Left lung (tissue), 14 donors: ENCODE measurements around the gene CFHR4. TPM values are rescaled to one million over a fixed set of nuclear protein-coding genes. Genes with fewer than 3 reads are reported as not detected.
A peak's percentile ranks its signal among the peaks of the same experiment; 100 is the strongest.
"Not testable (repeated sequence)": the region's sequence is repeated elsewhere in the genome, so short reads cannot be mapped to it uniquely, and the experiment has no call there.

ENCODE experiments used
- ATAC-seq: fragments of 200-7000 bp; cut with Tn5 transposase; one replicate; pipeline ENCODE4 v1.9.1; 2020; ENCODE audit warnings: moderate library complexity
- DNase-seq, 4 donors: peaks; one replicate each; pipeline ENCODE4 v3.0.0-alpha.2; 2013 to 2020
- H3K27ac ChIP-seq, 2 donors: fragments of 200-600 bp; sonication (generic) in 1 of 2; one replicate each; pipeline versions ENCODE4 v1.5.0 to v1.8.0; 2020 to 2021
- H3K27me3 ChIP-seq, 2 donors: fragments of 200-600 bp; sonication (generic) in 1 of 2; one replicate each; pipeline versions ENCODE4 v1.5.0 to v1.8.0; 2020 to 2021
- H3K36me3 ChIP-seq, 2 donors: fragments of 200-600 bp; sonication (generic) in 1 of 2; one replicate each; pipeline versions ENCODE4 v1.5.0 to v1.8.0; 2020 to 2021
- H3K4me1 ChIP-seq, 2 donors: fragments of 200-600 bp; one replicate each; pipeline ENCODE4 v1.8.0; 2021
- H3K4me3 ChIP-seq, 2 donors: fragments of 200-600 bp; sonication (generic) in 1 of 2; one replicate each; pipeline versions ENCODE4 v1.5.0 to v1.8.0; 2020 to 2021; ENCODE audit warnings: mild to moderate bottlenecking in 1 of 2
- H3K9me3 ChIP-seq, 2 donors: fragments of 200-600 bp; sonication (generic) in 1 of 2; one replicate each; pipeline versions ENCODE4 v1.5.0 to v1.8.0; 2020 to 2021
- intact Hi-C, 2 donors: fragments of 100-400 bp; cut with DNase I; formaldehyde crosslinking; loops; one replicate each; pipeline versions ENCODE4 v1.11.2 to v1.14.2; 2022
- long read RNA-seq, 12 donors: library from polyadenylated mRNA in 2 of 12; unstranded in 2 of 12; transcript quantifications; one replicate each; pipeline ENCODE4 v2.0.0 and lab custom pipeline, GENCODE V29; 2019 to 2026
- polyA plus RNA-seq, 6 donors: library from polyadenylated mRNA; unstranded; fragments of 120-200 nt; gene quantifications; one replicate each; pipeline ENCODE4 v1.2.1, GENCODE V29; 2013; ENCODE audit not compliant: insufficient read length in 6 of 6
- total RNA-seq, 2 donors: library from RNA; stranded (reverse); fragmentation: NEBNext Ultra II Directional; extraction: Animal tissue kit (Norgen Biotek cat#: 25700); gene quantifications; one replicate each; pipeline ENCODE4 v1.2.1, GENCODE V29; 2021
- TF ChIP-seq, protein P1 (sequence below), 2 donors: fragments of 200-600 bp; sonication (generic) in 1 of 2; IDR thresholded peaks; one replicate each; pipeline versions ENCODE4 v1.5.0 to v1.8.0; 2021; ENCODE audit warnings: antibody characterized with exemption in 2 of 2
- donor health status: DM: no; HTN: yes; CAD: no.
- donor health status: DM: no; HTN: no; CAD: no.

CFHR4 gene
- total RNA-seq = not detected
- polyA plus RNA-seq = under 1 TPM in 3 of 6 donors, not detected in 3; 0.09 to 0.43 (median 0.11) TPM
- long read RNA-seq, donor 1 = 0 reads
- long read RNA-seq, donor 2 = 0 reads
- long read RNA-seq, donor 3 = 0 reads
- long read RNA-seq, donor 4 = 0 reads
- long read RNA-seq, donor 5 = 0 reads
- long read RNA-seq, donor 6 = 0 reads
- long read RNA-seq, donor 7 = 0 reads
- long read RNA-seq, donor 8 = 0 reads
- long read RNA-seq, donor 9 = 0 reads
- long read RNA-seq, donor 10 = 0 reads
- long read RNA-seq, donor 11 = 0 reads
- long read RNA-seq, donor 12 = 0 reads

DNA sequence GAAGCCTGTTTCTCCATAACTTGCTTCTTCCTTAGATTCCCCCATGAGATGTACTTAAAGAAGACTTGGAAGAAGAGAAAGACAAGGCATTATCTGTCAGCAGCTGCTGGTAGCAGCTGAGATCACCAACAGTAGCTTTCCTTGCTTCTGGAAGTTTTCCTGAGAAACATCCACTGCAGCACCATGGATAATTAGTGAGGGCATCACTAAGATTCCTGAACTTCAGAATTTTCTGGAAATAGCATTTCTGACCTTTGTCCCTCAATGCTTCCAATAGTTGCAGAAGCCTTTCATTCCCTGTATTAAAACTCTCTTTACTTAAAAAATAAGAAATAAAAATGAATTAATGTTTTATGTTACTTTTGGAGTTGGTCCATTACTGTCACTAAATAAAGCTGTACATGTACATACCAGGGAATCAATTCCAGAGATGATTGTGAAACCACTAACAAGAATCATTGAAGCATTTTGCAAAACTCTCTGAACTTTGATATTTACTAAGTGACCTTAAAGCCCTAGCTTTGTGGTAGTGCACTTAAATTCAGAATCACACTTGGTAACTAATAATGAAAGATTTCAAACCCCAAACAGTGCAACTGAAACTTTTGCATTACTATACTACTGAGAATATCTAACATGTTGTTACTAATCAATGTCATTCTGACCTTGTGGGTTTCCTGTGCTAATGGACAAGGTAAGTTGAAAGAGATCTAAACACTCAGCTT is at the start of gene CFHR4:
Gene CFHR4, plus strand, starts transcription at position 538 of the 725 bp plus-strand sequence. Its CDS starts 99 bp downstream, at position 637.
- H3K4me1 ChIP-seq = no peaks in the 10 kb centered on the region
- TF ChIP-seq, protein P1, sequence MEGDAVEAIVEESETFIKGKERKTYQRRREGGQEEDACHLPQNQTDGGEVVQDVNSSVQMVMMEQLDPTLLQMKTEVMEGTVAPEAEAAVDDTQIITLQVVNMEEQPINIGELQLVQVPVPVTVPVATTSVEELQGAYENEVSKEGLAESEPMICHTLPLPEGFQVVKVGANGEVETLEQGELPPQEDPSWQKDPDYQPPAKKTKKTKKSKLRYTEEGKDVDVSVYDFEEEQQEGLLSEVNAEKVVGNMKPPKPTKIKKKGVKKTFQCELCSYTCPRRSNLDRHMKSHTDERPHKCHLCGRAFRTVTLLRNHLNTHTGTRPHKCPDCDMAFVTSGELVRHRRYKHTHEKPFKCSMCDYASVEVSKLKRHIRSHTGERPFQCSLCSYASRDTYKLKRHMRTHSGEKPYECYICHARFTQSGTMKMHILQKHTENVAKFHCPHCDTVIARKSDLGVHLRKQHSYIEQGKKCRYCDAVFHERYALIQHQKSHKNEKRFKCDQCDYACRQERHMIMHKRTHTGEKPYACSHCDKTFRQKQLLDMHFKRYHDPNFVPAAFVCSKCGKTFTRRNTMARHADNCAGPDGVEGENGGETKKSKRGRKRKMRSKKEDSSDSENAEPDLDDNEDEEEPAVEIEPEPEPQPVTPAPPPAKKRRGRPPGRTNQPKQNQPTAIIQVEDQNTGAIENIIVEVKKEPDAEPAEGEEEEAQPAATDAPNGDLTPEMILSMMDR (IDR thresholded peaks at IDR 0.05) = no peak
- no peaks in the 10 kb centered on the region for H3K27me3 ChIP-seq
- H3K4me3 ChIP-seq = no peak within 1 kb of the TSS
- H3K9me3 ChIP-seq = peaks cover 0 to 7% of the 10 kb centered on the region in 2 donors
- DNase-seq (no peak), ATAC-seq (no peak)
- intact Hi-C loops = no loop called here
- H3K36me3 ChIP-seq = no peaks in the 10 kb centered on the region
- H3K27ac ChIP-seq = no peak within 1 kb of the TSS

- ATAC-seq, H3K9me3 ChIP-seq, H3K27ac ChIP-seq, H3K4me3 ChIP-seq, intact Hi-C loops, H3K27me3 ChIP-seq, DNase-seq, H3K36me3 ChIP-seq, H3K4me1 ChIP-seq: not testable (repeated sequence)
Observed at GRCh38 chr1:196849613-196850492, 38.0 kb upstream of the CFHR4 start.

GRCh38 chr1:196856053-196856452 is 31.8 kb upstream of the CFHR4 start:
- Histone ChIP-seq H3K4me1 (no peaks in the 10 kb centered on the region), H3K36me3 (no peaks in the 10 kb centered on the region), H3K27ac (no peak overlapping the region), H3K27me3 (no peaks in the 10 kb centered on the region), H3K9me3 (no peaks in the 10 kb centered on the region), H3K4me3 (no peak overlapping the region)
- ATAC-seq (no peak), DNase-seq (peak in 1 of 4 donors; percentile 29)
- TF ChIP-seq, protein P1 (IDR thresholded peaks at IDR 0.05) = no peak
- intact Hi-C loops = no loop called here

- intact Hi-C loops = no loop called here
Observed at GRCh38 chr1:196857188-196857587, 30.7 kb upstream of the CFHR4 start.

DNA sequence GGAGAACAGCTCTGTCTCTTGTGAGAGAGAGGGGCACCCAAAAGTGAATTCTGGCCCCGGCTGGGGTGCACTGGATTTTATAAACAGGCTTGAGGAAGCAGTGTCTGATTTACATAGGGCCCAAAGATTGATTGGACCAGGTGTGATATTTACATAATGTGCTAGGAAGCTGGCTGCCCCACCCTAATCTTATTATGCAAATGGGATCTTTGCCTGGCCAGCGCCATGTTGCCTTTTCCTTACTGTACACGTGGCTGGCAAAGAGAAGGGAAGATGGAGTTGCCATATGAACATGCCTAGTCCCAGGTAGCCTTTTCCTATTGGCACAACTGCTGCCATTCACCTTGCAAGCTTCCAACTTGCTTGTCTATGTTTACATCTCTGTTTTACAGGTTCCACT is 29.0 kb upstream of the CFHR4 start:
- Histone ChIP-seq H3K27me3 (no peaks in the 10 kb centered on the region), H3K9me3 (peaks cover 0 to 11% of the 10 kb centered on the region in 2 donors), H3K36me3 (no peaks in the 10 kb centered on the region), H3K4me1 (no peaks in the 10 kb centered on the region), H3K4me3 (no peak overlapping the region), H3K27ac (no peak overlapping the region)
- TF ChIP-seq, protein P1 (IDR thresholded peaks at IDR 0.05) = no peak
- DNase-seq = no peak
- intact Hi-C loops = no loop called here
- no peak for ATAC-seq

More at GRCh38 chr1:196857188-196857587, 30.7 kb upstream of the CFHR4 start:
- H3K36me3 ChIP-seq = no peaks in the 10 kb centered on the region
- H3K27ac ChIP-seq = no peak overlapping the region
- no peak for DNase-seq
- TF ChIP-seq, protein P1 (IDR thresholded peaks at IDR 0.05) = no peak
- H3K27me3 ChIP-seq = no peaks in the 10 kb centered on the region
- peaks cover 0 to 3% of the 10 kb centered on the region in 2 donors for H3K9me3 ChIP-seq
- ATAC-seq = no peak
- H3K4me1 ChIP-seq = no peaks in the 10 kb centered on the region
- no peak overlapping the region for H3K4me3 ChIP-seq
